Panc1 (cell line): Measurements from ENCODE around the gene MEP1A. TPM values are rescaled to one million over a fixed set of nuclear protein-coding genes. Genes with fewer than 3 reads are reported as not detected.
"Not testable (repeated sequence)": the region's sequence is repeated elsewhere in the genome, so short reads cannot be mapped to it uniquely, and the experiment has no call there.

Source experiments
- ATAC-seq: fragments of 200-7000 bp; cut with Tn5 transposase; 2 replicates; pipeline ENCODE4 v1.9.1; 2020; ENCODE audit warnings: mild to moderate bottlenecking, moderate library complexity
- BruUV-seq: library from RNA; stranded (reverse); fragments of 400-500 nt; replicated peaks from 2 replicates; lab custom pipeline; 2021; lab: Mats Ljungman, UMichigan
- CTCF ChIA-PET: fragments of 300-600 bp; sonication (Branson Sonifier 250); formaldehyde crosslinking; loops from one replicate; lab custom pipeline; 2022; ENCODE audit warnings: antibody characterized with exemption; lab: Charles Lee
- POLR2A ChIA-PET: fragments of 300-600 bp; sonication (Branson Sonifier 250); formaldehyde crosslinking; loops from one replicate; lab custom pipeline; 2022; ENCODE audit warnings: antibody characterized with exemption; lab: Charles Lee
- DNase-seq: peaks from one replicate; pipeline ENCODE4 v3.0.0-alpha.2; 2010; ENCODE audit warnings: low read depth, low spot score
- H3K27ac ChIP-seq: 2 replicates; pipeline ENCODE4 v1.5.1; 2011; ENCODE audit warnings: mild to moderate bottlenecking, low read length, inconsistent platforms
- H3K27me3 ChIP-seq: fragments of 200-500 bp; sonication (Bioruptor generic); 2 replicates; pipeline ENCODE4 v1.6.0; 2014; ENCODE audit warnings: low read length, inconsistent platforms; ENCODE audit not compliant: control insufficient read depth, insufficient read depth
- H3K36me3 ChIP-seq: fragments of 200-500 bp; sonication (Bioruptor generic); 2 replicates; pipeline ENCODE4 v1.5.1; 2014; ENCODE audit warnings: inconsistent platforms, mild to moderate bottlenecking, low read length, moderate library complexity; ENCODE audit not compliant: control insufficient read depth, insufficient read depth
- H3K4me1 ChIP-seq: 2 replicates; pipeline ENCODE4 v1.5.1; 2011; ENCODE audit warnings: inconsistent platforms, mild to moderate bottlenecking, low read length, moderate library complexity; ENCODE audit not compliant: control insufficient read depth, insufficient read depth
- H3K4me3 ChIP-seq, 2 experiments: 2 replicates each; pipeline ENCODE4 v1.5.1; 2011 to 2012; ENCODE audit warnings: low read depth in 2 of 2, low read length in 2 of 2, mild to moderate bottlenecking in 2 of 2, inconsistent platforms in 1 of 2, moderate library complexity in 1 of 2
- H3K9me3 ChIP-seq: fragments of 200-500 bp; sonication (Bioruptor generic); 2 replicates; pipeline ENCODE4 v1.5.1; 2014; ENCODE audit warnings: low read depth, mild to moderate bottlenecking, inconsistent platforms, low read length, moderate library complexity; ENCODE audit not compliant: control insufficient read depth, insufficient read depth
- CTCF ChIP-seq: fragments of 450-650 bp; IDR thresholded peaks from 2 replicates; pipeline ENCODE4 v1.5.1; 2017; ENCODE audit warnings: mild to moderate bottlenecking
- POLR2AphosphoS5 ChIP-seq: IDR thresholded peaks from 2 replicates; pipeline ENCODE4 v1.6.1; 2012; ENCODE audit warnings: mild to moderate bottlenecking, low read depth, low read length, moderate library complexity
- REST ChIP-seq, 2 experiments: IDR thresholded peaks; 2 replicates each; pipeline ENCODE4 v1.6.1; 2011 to 2012; ENCODE audit warnings: low read depth in 2 of 2, control low read depth in 1 of 2, low read length in 1 of 2, mild to moderate bottlenecking in 1 of 2, moderate library complexity in 1 of 2; ENCODE audit not compliant: insufficient read depth in 1 of 2
- SIN3A ChIP-seq: IDR thresholded peaks from 2 replicates; pipeline ENCODE4 v1.6.1; 2012; ENCODE audit warnings: low read depth, mild to moderate bottlenecking, low read length, moderate library complexity, borderline replicate concordance; ENCODE audit not compliant: insufficient read depth
- TCF7L2 ChIP-seq: IDR thresholded peaks from 2 replicates; pipeline ENCODE4 v1.6.1; 2011; ENCODE audit warnings: mild to moderate bottlenecking, low read depth, low read length, inconsistent platforms
- in situ Hi-C: cut with HindIII; loops from 2 replicates; pipeline ENCODE4 v1.10.0; 2016; ENCODE audit warnings: low sequenced_read_pairs, low pct_unique_long_range_greater_than_20kb
- intact Hi-C: fragments of 100-400 bp; cut with micrococcal nuclease; formaldehyde crosslinking; loops from one replicate; pipeline ENCODE4 v1.10.0; 2022; ENCODE audit not compliant: unreplicated experiment
- total RNA-seq: library from RNA; stranded (reverse); gene quantifications from one replicate; pipeline ENCODE4 v1.2.1, GENCODE V29; 2021; ENCODE audit not compliant: unreplicated experiment

MEP1A gene
- total RNA-seq, 1 experiment from 2014 or later, result not detected

GRCh38 chr6:46772762-46773161 is 20.4 kb upstream of the MEP1A start:
- BruUV-seq, result no TSS peak
- no peaks in the 10 kb centered on the region for H3K36me3 ChIP-seq
- ChIA-PET CTCF (no interaction called here), POLR2A (no interaction called here)
- DNase-seq (no peak), ATAC-seq (no peak)
- H3K27me3 ChIP-seq, result no peaks in the 10 kb centered on the region
- intact Hi-C loops (no loop called here), in situ Hi-C loops (no loop called here)
- no peaks in the 10 kb centered on the region for H3K9me3 ChIP-seq
- TF ChIP-seq SIN3A (no peak), CTCF (no peak), POLR2AphosphoS5 (no peak), REST (IDR thresholded peaks at IDR 0.05; ENCODE audit: insufficient read depth in 1 of 2, low read depth in 2 of 2, low read length in 1 of 2) (no peak), TCF7L2 (no peak)
- no peak overlapping the region for H3K4me3 ChIP-seq
- no peaks in the 10 kb centered on the region for H3K4me1 ChIP-seq
- H3K27ac ChIP-seq, result no peak overlapping the region

GRCh38 chr6:46773201-46773855 is 19.9 kb upstream of the MEP1A start:
- in situ Hi-C loops (no loop called here), intact Hi-C loops (no loop called here)
- Histone ChIP-seq H3K27ac (no peak overlapping the region), H3K4me1 (no peaks in the 10 kb centered on the region), H3K4me3 (no peak overlapping the region), H3K36me3 (no peaks in the 10 kb centered on the region), H3K27me3 (no peaks in the 10 kb centered on the region), H3K9me3 (no peaks in the 10 kb centered on the region)
- BruUV-seq, result no TSS peak
- DNase-seq (no peak), ATAC-seq (no peak)
- ChIA-PET CTCF (no interaction called here), POLR2A (no interaction called here)
- TF ChIP-seq REST (IDR thresholded peaks at IDR 0.05; ENCODE audit: insufficient read depth in 1 of 2, low read depth in 2 of 2, low read length in 1 of 2) (no peak), TCF7L2 (no peak), SIN3A (no peak), CTCF (no peak), POLR2AphosphoS5 (no peak)

GRCh38 chr6:46774736-46775135 is 18.5 kb upstream of the MEP1A start:
- H3K27ac ChIP-seq, H3K27me3 ChIP-seq, BruUV-seq, H3K9me3 ChIP-seq, H3K4me3 ChIP-seq, intact Hi-C loops, POLR2A ChIA-PET, in situ Hi-C loops, ATAC-seq, H3K4me1 ChIP-seq, H3K36me3 ChIP-seq, DNase-seq, CTCF ChIA-PET: not testable (repeated sequence)
